Anterior cingulate cortex (tissue), 58 donors: ENCODE measurements around the gene EPHA6.
"Not testable (repeated sequence)": the region's sequence is repeated elsewhere in the genome, so short reads cannot be mapped to it uniquely, and the experiment has no call there.

Experiments
- DNase-seq, 58 donors: peaks; one replicate each; lab custom pipeline; 2025; lab: John Stamatoyannopoulos, UW

The EPHA6 gene

DNA sequence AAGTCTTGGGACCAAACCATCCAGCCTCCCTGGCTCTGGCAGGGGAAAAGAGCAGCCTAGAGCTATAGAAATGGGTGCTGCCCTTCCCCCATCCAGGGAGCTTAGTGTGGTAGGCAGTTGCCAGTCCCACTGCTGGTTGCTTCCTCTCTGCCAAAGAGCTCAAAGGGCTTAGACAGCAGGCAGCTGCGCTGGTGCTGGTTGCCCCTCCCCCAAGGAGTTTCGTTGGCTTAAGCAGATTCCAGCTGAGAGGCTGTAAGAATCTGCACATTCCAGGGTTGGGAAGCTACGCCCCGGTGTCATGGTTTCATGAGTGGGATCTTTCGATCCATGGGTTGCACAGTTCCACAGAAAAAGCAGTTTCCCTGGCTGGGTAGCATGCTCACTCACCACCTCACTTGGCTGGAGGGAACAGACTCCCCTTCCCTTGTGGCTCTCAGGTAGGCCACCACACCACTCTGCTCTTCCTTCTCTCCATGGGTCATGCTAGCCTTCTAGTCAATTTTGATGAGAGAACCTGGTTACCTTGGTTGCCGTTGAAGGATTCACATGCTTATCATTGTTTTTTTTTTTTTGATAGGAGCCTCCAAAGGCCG is 195.1 kb downstream of the EPHA6 start:
- no peak for DNase-seq

DNA sequence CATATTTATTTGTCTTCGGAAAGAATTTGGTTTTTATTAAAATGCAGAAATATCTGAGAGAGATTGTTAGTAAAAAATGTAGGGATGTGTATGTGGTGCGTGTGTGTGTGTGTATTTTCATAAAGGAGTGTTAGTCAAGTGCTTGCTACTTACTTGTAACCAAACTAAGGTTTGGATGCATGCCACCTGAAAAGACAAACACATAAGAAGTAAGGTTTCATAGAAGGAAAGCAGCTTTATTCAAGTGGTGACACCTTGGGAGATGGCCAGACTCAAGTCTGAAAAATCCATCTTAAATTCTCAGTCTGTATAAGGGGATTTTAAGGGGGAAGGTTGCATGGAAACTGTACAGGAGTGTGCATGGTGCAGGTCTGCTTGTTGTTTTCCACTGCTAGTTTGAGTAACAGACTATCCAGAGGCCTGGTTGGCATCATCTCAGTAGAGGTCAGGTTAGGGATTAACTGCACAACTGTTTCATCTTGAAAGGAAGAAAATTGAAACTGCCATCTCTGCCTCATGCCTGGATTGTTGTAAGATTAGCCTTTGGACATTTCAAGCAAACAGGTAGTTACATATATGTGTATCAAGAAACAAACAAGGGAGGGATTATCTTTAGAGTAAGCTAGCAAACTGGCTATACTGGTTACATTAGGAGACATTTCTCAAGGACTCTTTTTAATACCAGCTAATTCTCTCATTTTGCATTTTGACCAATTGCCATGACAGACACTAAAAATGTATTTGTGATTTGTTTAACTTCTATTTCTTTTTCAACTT is 196.7 kb downstream of the EPHA6 start:
- DNase-seq, result no peak

DNA sequence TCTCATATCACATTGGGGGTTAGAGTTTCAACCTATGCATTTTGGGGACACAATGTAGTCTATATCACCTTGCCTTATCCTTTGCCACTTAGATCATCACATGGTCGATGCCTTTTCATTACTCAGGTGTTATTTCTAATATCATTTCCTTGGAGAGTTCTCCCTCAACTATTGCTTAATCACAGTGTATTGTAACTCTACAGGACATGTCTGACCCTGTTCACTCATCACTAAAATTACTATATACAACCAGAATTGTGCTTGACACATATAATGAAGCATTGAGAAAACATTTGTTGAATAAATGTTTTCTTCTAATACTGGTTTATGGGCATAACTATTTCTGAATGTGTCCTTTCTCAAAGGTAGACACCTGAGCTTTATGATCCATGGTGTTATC is 207.4 kb downstream of the EPHA6 start:
- no peak for DNase-seq

DNA sequence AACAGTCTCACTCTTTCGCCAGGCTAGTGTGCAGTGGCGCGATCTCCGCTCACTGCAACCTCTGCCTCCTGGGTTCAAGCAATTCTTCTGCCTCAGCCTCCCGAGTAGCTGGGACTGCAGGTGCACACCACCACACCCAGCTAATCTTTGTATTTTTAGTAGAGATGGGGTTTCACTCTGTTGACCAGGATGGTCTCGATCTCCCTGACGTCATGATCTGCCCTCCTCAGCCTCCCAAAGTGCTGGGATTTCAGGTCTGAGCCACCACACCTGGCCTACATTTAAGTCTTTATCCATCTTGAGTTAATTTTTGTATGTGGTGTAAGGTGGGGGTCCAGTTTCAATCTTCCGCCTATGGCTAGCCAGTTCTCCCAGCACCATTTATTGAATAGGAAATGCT is 211.2 kb downstream of the EPHA6 start:
- DNase-seq, result not testable (repeated sequence)

DNA sequence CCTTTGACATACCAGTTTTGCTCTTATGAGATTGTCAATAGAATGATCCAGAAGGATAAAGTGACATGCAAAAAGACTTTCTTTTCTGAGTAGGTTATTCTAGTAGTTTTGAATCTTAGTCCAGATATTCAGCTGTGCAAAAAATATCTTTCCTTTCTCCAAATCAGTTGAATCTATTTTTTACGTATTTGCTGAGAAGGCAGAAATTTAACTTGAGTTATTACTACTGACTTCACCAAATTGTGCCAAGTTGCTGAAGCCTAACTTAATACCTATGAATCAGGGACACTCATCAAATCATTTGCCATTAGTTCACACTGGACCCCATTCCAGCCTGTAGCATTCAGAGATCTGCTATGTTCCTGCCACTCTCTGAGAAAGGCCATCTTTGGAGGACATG is 215.6 kb downstream of the EPHA6 start:
- DNase-seq, result no peak

DNA sequence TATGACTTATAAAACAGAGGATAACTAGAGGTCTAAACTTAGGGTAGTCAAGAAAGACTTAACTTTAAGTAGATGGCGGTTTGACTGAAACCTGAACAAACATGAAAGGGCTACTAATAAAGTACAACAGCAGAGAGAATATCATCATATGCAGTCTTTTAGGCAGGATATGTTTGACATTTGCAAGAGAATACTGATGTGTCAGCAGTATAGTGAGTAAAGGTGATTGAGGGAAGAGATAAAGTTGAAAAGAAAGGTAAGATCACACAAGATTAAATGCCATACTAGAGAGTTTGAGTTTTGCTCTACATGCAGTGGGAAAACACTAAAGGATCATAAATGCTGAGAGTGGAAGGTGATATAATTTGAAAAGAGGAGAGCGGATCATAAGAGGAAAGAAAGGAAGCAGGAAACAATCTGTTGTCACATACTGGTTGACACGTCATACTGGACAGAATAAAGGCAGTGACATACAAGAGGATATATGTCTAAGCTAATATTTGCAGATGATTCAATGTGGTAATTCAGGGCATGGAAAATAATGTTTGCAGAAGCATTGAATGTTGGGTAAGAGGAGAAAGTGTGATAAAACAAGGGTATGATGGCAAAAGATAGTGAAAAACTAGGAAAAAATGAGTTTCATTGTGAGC is 223.0 kb downstream of the EPHA6 start:
- no peak for DNase-seq

DNA sequence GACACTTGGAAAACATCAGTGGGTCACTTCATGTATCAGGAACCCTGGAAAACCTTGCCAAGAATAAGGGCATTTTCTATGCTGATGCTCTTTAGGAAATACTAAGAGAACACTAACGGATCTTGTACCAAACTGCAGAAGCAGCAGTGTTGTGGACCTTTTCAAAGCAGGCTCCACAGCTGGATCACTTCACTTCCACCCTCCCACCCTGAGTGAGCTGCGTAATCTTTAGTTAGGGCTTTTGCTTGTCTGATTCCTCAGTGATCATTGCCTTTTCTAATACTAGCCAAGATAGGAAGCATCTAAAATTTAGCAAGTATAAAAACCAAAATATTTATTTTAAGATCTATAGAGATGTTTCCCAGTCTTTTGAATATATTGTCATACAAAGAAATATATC is 229.0 kb downstream of the EPHA6 start:
- peak in 1 of 58 donors; percentile 1 for DNase-seq

DNA sequence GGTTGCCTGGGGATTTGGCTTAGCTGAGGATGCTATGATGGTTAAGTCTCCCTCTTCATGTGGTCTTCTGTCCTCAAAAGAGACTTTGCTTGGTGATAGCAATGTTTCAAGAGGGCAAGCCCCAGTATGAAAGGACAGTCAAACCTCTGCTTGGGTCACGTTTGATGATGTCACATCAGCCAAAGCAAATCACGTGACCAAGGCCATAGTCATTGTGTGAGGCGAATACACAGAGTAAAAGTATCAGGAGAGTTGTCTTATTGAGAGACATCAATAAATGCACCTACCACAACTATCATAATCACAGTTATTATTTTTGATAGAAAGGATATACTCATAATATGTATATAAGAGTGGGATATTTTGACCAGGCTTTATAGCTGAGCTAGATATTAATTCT is 243.0 kb downstream of the EPHA6 start:
- no peak for DNase-seq

DNA sequence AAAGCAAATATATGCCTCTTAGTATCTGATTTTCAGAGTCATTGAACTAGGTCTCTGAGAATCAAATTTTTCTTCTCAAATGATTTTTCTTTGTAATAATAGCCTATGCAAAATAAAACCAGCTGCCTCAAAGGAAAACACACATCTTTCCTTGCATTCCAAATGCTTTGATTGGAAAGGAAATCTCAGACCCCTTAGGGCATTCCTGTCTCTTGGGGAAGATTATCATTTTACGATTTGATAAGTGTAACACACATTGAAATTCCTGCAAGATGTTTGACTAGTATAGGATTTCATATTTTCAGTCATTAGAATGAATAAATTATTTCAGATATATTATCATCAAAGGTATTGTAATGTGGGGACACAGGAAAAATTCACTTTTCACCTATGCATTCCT is 244.8 kb downstream of the EPHA6 start:
- DNase-seq, result no peak

DNA sequence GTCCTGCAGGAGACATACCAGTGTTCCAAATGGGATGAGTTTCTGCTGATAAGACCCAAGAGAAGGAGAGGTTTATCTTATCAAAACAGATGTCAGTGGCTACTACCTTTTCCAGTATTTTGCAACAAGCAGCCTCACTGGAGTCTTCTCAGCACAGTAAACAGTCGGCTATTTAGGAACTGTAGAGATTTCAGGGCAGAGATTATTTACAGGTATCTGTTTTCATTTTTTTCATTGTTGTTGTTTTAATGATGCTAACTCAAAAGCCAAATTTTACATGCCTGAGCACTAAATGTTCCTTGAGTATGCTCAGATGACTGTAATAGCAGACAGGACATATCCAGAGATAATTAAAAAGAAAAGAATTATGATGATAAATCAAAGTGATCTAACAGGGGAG is 252.1 kb downstream of the EPHA6 start:
- no peak for DNase-seq

DNA sequence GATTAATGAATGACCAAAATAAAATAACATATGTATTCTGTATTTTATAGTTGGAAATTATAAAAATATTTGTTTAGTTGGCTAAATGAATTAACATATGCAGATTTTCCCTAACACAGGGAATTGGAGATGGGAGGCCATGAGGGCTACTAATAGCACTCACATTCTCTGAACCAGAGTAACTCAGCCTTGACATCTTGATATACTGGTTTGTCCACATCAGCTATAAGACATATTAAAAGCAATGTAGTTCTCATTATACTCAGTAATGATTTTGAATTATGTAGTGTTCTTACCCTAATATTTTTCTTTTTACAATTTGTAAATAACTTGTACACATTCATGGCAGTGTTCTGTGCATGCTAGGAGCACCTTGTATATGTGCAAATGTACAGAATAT is 255.9 kb downstream of the EPHA6 start:
- no peak for DNase-seq

DNA sequence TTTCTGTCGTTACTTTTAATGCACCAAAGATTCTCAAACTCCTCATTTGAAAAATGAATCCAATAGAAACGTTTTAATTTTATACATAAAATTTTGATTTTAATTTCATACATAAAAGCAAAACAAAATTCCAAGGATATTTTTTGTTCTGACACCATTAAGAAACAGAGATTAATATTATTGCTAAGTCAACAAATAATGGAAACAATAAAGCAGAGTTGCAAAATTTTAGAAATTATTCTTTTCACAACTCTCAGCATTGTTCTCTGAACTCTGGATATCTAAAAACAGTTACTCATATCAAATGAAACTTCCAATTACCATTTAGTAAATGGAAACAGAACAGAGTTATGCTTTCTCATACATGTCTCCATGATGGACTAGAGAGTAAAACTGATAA is 260.2 kb downstream of the EPHA6 start:
- no peak for DNase-seq

DNA sequence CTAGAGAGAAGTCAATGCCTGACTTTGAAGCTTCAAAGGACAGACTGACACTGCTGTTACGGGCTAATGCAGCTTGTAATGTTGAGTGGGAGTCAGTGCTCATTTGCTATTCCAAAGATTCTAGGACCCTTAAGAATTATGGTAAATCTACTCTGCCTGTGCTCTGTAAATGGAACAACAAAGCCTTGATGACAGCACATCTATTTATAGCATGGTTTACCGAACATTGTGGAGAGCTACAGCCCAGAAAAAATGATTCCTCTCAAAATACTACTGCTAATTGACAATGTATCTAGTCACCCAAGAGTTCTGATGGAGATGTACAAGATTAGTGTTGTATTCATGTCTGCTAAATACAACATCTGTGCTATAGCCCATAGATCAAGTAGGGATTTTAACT is 262.3 kb downstream of the EPHA6 start:
- DNase-seq, result no peak

DNA sequence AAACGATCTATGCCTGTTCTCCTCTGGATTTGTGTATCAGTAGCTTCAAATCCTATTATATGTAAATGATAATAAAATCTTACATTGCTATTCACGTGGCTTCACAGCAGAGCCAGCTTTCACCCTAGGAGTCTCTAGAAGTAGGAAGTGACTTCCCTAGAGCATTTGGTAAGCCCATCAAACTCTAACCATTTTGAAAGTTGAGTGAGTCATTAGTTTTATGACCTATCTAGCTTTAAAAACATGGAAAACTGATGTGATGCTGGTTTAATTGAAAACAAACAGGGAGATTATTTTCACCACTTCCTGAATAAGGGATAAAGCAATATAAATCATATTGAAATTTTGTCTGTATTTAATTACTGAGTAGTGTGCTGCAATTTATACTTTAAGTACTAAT is 275.2 kb downstream of the EPHA6 start:
- DNase-seq, result no peak

DNA sequence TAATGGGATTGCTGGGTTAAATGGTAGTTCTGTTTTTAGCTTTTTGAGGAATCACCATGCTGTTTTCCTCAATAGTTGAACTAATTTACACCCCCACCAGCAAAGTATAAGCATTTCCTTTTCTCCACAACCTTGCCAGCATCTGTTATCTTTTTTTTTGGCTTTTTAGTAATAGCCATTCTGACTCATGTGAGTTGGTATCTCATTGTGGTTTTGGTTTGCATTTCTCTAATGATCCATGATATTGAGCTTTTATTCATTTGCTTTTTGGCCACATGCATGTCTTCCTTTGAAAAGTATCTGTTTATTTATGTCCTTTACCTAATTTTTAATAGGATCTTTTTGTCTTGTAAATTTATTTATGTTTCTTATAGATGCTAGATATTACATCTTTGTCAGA is 288.2 kb downstream of the EPHA6 start:
- no peak for DNase-seq

DNA sequence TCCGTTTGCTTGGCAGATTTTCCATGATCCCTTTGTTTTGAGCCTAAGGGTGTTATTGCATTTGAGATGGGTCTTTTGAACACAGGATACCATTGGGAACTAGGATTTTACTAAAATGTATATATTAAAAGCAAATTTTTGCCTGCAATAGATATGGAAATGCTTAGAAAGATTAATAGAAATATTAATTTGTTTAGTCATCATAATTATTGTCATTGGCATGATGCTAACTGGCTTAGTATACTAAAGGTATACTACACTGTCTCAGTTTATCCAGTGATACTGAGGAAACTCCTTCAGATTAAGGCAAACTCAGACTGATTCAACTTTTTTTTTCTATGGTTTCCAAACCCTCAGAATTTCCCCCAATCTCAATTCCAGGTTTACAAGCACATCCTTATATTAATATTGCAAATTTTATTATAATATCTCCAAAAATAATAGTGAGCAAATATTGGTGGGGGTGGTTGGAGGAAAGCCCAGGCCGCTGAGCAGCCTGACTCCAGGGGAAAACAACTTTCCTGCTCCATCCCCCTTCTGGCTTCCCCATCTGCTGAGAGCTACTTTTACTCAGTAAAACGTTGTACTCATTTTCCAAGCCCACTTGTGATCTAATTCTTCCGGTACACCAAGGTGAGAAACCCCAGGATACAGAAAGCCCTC is 291.7 kb downstream of the EPHA6 start:
- no peak for DNase-seq

DNA sequence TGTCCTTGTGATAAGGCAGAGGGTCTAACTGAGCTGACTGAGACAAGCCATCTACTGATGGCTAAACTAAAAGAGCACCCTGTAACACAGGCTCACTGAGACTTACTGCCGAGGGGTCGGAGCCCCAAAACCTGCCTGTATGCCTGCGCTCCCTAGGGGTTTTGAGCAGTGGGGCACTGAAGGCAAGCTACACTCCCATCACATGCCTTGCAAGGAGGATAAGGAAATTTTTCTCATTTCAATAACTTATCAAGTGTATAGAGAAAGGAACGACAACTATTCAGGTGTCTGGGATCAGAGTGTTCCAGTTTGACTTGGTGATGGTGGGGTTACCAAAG is 292.2 kb downstream of the EPHA6 start:
- DNase-seq, result no peak

DNA sequence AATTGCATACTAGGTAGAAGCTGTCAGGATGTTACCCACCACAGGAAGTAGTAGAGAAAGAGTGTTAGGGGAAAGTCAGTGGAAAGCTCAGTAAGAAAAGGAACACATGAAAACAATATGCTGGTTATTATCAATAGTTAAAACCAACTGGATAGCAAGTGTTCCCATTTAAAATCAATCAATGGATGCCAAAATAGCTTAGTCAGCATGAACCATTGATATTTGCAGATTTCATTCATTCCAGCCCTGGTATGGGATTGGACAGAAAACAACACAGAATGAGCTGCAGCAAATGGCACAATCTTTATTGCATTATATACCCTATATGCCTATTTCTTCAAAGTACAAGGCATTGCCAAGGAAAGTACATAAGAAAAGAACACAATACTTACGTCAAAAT is 293.7 kb downstream of the EPHA6 start:
- DNase-seq, result no peak

DNA sequence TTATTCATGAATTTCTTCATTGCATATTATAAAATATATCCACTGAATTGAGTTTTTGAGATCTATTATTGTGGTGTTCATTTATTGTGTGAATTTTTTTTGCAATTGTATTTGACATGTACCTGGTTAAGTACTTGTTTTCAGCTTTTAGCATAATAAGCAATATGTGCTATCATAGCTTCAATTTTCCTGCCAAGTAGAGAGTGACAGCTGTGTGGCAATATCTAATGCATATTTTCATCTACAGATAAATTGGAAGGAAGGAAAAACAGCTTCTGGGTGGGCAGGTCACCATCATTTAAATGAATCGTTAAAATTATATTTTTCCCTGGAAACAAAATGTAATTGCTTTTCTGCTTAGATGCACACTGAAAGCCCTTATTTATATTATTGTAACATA is 296.9 kb downstream of the EPHA6 start:
- no peak for DNase-seq

DNA sequence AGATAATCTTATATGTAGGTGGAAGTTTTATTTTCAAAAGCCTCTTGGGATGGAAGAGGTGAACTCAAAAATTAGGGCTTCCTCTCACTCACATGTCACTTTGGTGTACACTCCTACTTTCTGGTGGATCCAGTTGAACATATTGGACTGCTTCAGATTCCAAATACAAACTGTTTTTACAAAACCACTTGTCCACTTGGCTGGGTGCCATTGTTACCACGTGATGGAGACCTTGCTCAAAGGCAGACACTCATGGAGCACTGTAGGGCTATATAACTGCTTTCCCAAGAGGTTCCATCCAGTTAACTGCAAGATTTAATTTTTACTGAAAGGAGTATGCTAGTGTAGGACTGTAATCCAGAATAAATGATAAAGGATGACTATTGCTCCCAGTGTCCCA is 307.0 kb downstream of the EPHA6 start:
- DNase-seq, result no peak

DNA sequence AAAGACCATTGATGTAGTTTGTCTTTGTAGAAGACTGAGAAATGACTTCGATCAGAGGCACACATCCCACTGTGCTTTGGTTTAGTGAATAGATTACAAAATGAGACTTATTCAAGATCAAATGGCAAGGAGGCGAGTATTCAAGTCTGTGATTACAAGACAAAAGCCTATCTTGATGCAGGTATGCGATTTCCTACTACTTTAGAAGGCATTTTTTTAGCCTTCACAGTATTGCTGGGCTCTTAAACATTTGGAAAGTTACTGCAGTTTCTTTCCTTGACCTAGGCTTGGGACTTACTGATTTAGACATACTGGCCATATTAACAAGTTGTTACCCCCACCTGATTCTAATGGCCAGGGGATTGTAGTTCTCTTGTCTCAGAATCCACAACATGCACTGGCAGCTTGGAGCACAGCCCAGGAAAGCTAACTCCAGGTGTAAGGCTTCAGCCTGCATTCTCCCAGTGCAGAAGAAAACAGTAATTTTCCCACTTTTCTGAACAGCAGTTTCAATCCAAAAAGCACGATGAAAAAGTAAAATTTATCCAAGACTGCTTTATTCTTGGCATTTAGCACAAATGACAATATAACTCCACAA is 311.6 kb downstream of the EPHA6 start:
- no peak for DNase-seq
